Stimulated activated naive CD8-positive, alpha-beta T cell treated with anti-CD3 and anti-CD28 coated beads, Interleukin-15, amount 100 ng/mL, for 72 hours (primary cell): ENCODE data around the gene MRPS12.
"Not testable (repeated sequence)": the region's sequence is repeated elsewhere in the genome, so short reads cannot be mapped to it uniquely, and the experiment has no call there.

Source experiments
- ATAC-seq: fragments of 150-1000 bp; cut with Tn5 transposase; 2 replicates; pipeline ENCODE4 v1.10.0; 2021; ENCODE audit warnings: mild to moderate bottlenecking, moderate library complexity
- DNase-seq, 2 donors: peaks; one replicate each; pipeline ENCODE4 v3.0.0; 2021 to 2022
- H3K27ac Mint-ChIP-seq, 2 donors: one replicate each; pipeline ENCODE4 v1.8.0; 2022; ENCODE audit warnings: mild to moderate bottlenecking in 2 of 2, mixed read lengths in 2 of 2, moderate library complexity in 2 of 2
- H3K27me3 Mint-ChIP-seq: one replicate; pipeline ENCODE4 v1.8.0; 2022; ENCODE audit warnings: mixed read lengths
- H3K4me1 Mint-ChIP-seq: one replicate; pipeline ENCODE4 v1.8.0; 2022; ENCODE audit warnings: mild to moderate bottlenecking, mixed read lengths
- H3K4me3 Mint-ChIP-seq, 2 donors: one replicate each; pipeline ENCODE4 v1.8.0; 2022; ENCODE audit warnings: mild to moderate bottlenecking in 2 of 2, mixed read lengths in 2 of 2, moderate library complexity in 1 of 2
- H3K9me3 Mint-ChIP-seq, 2 donors: one replicate each; pipeline ENCODE4 v1.8.0; 2022; ENCODE audit warnings: mixed read lengths in 2 of 2

The MRPS12 gene

DNA sequence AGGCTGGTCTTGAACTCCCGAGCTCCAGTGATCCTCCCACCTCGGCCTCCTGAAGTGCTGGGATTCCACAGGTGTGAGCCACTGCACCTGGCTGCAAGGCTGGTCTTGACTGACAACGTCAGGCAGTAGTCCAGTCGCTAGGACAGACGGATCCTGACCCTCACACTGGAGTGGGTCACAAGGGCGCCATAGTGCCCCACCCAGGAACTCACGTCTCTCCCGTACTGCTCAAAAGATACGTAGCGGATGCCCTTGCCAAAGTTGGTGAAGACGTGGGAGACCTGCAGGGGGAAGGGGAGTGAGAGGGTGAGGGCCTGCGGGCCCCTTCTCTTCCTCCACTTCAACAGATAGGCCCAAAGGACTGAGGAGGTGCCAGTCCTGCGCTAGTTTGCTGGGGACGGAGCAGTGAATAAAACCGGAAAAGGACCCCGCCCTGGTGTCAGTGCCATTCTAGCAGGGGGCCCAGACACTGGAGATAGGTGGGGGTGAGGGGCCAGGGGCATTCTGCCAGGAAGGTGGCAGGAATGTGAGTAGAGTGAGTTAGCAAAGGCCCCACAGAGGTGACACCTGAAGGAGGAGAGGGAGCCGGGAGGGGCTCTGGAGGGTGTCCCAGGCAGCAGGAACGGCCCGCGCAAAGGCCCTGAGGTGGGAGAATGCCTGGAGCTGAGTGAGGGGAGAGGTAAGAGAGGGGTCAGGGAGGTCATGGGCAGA lies 11.9 kb downstream of the MRPS12 start:
- ATAC-seq (no peak), DNase-seq (no peak)
- H3K27ac Mint-ChIP-seq, result no peak overlapping the region
- peaks cover 23% of the 10 kb centered on the region for H3K27me3 Mint-ChIP-seq
- peaks cover 26% of the 10 kb centered on the region for H3K4me1 Mint-ChIP-seq
- no peaks in the 10 kb centered on the region for H3K9me3 Mint-ChIP-seq
- H3K4me3 Mint-ChIP-seq, result no peak overlapping the region

DNA sequence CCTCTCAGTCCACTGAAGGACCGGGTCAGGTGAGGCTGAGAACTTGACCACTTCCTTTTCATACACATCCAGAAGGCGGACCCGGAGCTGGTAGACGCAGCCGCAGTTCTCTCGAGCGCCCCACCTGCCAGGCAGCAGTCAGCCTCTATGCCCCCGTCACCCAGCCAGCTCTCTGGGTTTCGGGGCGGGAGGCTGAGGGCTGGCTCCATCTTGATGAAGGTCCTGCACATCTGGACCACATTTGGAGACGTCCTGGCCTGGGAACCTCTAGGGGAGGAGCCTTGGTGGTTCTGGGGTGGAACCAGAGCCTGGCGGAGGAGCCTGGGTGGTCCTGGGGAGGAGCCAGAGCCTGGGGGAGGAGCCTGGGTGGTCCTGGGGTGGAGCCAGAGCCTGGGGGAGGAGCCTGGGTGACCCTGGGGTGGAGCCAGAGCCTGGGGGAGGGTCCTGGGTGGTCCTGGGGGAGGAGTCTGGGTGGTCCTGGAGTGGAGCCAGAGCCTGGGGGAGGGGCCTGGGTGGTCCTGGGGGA lies 14.3 kb downstream of the MRPS12 start:
- Mint-ChIP-seq H3K27me3 (peaks cover 21% of the 10 kb centered on the region), H3K9me3 (no peaks in the 10 kb centered on the region), H3K4me3 (no peak overlapping the region), H3K4me1 (peaks cover 27% of the 10 kb centered on the region), H3K27ac (no peak overlapping the region)
- ATAC-seq (no peak), DNase-seq (no peak)

DNA sequence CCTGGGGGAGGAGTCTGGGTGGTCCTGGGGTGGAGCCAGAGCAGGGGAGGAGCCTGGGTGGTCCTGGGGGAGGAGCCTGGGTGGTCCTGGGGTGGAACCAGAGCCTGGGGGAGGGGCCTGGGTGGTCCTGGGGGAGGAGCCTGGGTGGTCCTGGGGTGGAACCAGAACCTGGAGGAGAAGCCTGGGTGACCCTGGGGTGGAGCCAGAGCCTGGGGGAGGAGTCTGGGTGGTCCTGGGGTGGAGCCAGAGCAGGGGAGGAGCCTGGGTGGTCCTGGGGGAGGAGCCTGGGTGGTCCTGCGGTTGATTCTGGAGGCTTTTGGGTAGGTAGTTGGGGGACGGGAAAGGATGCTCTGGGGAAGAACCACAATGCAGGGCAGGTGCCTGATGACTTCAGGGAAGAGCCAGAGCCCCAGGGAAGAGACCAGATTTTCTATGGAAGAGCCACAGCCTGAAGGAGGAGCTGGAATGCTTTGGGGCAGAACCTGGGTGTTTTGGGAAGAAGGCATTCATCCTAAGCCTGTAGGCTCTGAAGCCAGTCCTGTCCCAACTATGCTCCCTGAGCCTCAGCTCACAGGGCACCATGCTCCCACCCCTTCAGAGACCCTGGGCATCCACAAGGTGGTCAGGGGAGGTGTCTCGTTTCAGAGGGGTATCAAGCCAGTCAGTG lies 15.0 kb downstream of the MRPS12 start:
- no peak overlapping the region for H3K27ac Mint-ChIP-seq
- H3K9me3 Mint-ChIP-seq, result no peaks in the 10 kb centered on the region
- ATAC-seq (no peak), DNase-seq (no peak)
- H3K4me1 Mint-ChIP-seq, result peaks cover 30% of the 10 kb centered on the region
- peaks cover 23% of the 10 kb centered on the region for H3K27me3 Mint-ChIP-seq
- H3K4me3 Mint-ChIP-seq, result no peak overlapping the region

DNA sequence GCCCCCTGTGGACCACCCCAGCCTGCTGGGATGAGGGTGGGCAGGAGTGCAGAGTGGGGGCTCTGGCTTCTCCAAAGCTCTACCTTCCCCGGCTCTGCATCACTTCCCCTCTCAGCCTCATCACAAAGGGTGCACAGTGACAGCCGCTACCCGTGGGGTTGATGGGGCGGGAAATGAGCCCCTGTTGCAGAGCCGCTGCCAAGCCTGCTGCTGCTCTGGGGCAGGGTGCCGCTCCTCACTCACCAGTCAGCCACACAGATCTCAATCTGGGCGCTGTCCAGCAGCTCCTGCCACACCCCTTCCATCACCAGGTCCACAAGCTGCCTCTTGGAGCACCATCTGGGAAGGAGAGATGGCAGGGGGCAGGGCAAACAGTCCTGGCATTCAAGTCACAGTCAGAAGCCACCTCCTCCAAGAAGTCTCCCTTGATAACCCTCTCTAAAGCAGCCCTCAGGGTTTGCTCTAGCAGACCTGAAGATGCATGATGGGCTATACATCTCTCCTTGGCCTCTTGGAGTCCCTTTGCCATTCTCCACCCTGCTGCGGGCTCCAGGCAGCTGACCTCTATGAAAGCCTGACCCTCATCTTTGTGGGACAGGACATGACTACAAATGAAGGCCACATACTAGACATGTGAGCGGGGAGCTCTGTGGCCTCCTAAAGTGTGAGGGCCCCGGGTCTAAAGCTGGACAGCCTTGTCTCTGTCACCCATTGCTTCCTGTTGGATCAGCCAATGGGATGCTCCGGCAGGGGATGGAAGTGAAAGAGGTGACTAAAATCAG lies 15.7 kb downstream of the MRPS12 start:
- peaks cover 24% of the 10 kb centered on the region for H3K27me3 Mint-ChIP-seq
- H3K9me3 Mint-ChIP-seq, result no peaks in the 10 kb centered on the region
- H3K27ac Mint-ChIP-seq, result no peak overlapping the region
- H3K4me1 Mint-ChIP-seq, result peaks cover 25% of the 10 kb centered on the region
- ATAC-seq (no peak), DNase-seq (no peak)
- H3K4me3 Mint-ChIP-seq, result no peak overlapping the region

DNA sequence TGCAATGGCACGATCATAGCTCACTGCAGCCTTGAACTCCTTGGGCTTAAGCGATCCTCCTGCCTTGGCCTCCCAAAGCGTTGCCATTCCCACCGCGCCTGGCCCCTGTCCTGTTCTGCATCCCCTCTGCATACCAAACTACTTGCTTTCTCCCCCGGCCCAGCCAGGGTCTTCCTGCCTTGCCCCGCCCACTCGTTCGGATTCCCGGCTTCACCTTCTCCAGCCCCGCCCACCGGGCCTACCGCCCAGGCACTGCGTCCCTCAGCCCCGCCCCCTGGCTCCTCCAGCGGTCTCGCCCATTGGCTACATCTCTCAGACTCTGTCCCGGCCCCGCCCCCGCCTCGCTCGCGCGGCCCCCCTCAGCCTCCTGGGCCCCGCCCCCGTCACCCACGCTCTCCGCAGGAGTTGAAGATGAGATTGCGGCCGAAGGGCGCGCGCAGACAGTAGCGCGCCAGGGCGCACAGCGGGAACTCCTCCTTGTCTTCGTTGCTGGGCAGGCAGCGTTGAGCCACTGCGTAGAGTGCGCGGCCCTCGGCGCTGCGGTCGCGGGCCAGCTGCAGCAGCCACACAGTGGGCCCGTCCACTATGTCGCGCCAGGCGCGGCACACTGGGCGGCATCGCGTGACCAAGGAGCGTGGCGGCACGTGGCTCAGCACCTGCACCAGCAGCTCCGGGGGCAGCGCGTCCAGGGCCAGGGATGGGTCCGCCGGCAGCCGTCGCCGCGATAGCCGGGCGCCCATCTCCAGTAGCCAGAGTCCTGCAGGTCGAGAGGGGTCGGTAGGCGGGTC lies 19.0 kb downstream of the MRPS12 start:
- no peaks in the 10 kb centered on the region for H3K9me3 Mint-ChIP-seq
- H3K27ac Mint-ChIP-seq, result no peak overlapping the region
- H3K4me3 Mint-ChIP-seq, result peak overlapping the region; percentile 57 to 75
- DNase-seq (peak; percentile 82 to 85), ATAC-seq (peak; percentile 94)
- peaks cover 54% of the 10 kb centered on the region for H3K27me3 Mint-ChIP-seq
- H3K4me1 Mint-ChIP-seq, result peaks cover 21% of the 10 kb centered on the region

DNA sequence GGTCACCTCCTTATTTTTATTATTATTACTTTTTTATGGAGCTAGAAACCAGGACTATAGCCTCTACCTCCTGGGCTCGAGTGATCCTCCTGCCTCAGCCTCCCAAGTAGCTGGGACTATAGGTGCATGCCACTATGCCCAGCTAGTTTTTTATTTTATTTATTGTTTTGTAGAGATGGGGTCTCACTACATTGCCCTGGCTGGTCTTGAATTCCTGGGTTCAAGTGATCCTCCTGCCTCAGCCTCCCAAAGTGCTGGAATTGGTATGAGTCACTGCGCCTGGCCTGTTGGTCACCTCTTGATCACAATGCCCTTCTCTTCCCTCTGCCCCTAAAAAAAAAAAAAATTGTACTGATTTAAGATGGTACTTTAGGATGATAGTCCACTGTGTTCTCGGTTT lies 20.4 kb downstream of the MRPS12 start:
- Mint-ChIP-seq H3K27ac (no peak overlapping the region), H3K9me3 (no peaks in the 10 kb centered on the region), H3K4me1 (peaks cover 21% of the 10 kb centered on the region), H3K4me3 (no peak overlapping the region), H3K27me3 (peaks cover 53% of the 10 kb centered on the region)
- ATAC-seq (no peak), DNase-seq (no peak)

DNA sequence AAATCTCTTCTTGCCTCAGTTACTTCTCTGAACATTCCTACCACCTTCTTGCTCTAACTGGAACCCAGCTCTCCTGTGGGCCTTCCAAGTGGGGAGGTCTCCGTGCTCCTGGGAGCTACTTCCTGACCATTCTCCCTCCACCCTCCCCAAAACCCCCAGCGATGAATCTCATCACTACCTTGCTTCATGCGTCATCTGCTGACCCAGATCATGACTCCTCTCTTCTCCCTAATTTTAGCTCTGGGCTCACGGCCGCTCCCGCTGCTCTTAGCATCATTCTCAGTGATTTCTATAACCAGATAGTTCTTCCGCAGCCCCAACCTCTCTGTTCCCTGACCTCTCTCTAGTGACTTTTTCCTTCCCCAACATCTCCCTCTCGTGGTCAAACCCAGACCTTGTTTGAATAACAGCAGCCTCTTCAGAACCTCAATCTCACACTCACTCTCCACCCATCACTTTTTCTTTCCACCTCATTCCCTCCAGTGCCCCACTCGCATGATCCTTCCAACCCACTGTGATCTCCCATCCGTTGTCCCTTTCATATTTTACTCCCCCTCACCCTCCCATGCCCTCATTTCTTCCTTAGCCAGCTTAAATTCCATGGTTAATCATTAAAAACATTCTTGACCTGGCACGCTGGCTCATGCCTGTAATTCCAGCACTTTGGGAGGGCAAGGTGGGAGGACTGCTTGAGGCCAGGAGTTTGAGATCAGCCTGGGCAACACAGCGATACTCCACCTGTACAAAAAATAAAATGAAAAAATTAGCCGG lies 21.8 kb downstream of the MRPS12 start:
- peak in 1 of 2 donors; percentile 28 for DNase-seq
- Mint-ChIP-seq H3K4me3 (no peak overlapping the region), H3K27ac (no peak overlapping the region), H3K27me3 (peaks cover 45% of the 10 kb centered on the region), H3K4me1 (peaks cover 21% of the 10 kb centered on the region), H3K9me3 (no peaks in the 10 kb centered on the region)
- peak; percentile 51 for ATAC-seq

DNA sequence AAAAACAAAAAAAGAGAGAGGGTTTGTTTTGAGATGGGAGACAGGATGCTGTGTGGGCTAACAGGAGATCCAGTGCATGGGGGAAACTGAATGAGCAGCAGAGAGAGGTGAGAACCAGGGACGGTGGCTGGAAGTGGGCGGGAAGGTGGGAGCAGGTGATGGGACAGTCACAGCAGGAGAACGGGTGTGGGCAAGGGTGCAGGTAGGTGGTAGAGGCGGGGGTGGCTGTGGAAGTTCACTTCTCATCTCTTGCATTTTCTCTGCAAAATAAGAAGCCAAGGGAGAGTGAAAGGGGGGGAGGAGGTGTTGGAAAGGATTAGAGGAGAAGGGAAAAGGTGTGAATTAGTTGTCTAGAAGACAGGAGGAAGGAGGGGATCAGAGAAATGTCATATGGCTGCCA lies 22.9 kb downstream of the MRPS12 start:
- no peak for ATAC-seq

DNA sequence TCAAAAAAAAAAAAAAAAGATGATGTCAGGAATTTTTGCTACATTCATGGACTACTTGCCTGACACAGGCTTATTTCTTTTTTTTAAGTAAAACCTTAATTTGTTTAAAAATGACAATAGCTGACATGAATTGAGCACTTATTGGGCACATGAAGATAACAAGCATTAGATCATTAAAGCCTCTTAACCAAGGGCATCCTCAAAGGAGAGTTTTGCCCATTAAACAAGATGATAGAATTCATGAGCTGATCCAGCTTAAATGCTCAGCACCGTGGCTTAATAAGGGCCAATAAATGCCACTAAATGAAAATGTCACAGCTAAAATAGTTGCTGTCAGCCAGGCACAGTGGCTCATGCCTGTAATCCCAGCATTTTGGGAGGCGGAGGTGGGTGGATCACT lies 25.5 kb downstream of the MRPS12 start:
- H3K27me3 Mint-ChIP-seq, result peaks cover 30% of the 10 kb centered on the region
- no peak overlapping the region for H3K27ac Mint-ChIP-seq
- DNase-seq, result no peak
- no peak for ATAC-seq
- H3K4me1 Mint-ChIP-seq, result peaks cover 6% of the 10 kb centered on the region
- no peak overlapping the region for H3K4me3 Mint-ChIP-seq
- H3K9me3 Mint-ChIP-seq, result no peaks in the 10 kb centered on the region

More for the DNA sequence above, 22.9 kb downstream of the MRPS12 start:
- Mint-ChIP-seq H3K4me1 (peaks cover 21% of the 10 kb centered on the region), H3K27ac (no peak overlapping the region), H3K4me3 (no peak overlapping the region), H3K9me3 (no peaks in the 10 kb centered on the region), H3K27me3 (peaks cover 45% of the 10 kb centered on the region)
- DNase-seq, result no peak

DNA sequence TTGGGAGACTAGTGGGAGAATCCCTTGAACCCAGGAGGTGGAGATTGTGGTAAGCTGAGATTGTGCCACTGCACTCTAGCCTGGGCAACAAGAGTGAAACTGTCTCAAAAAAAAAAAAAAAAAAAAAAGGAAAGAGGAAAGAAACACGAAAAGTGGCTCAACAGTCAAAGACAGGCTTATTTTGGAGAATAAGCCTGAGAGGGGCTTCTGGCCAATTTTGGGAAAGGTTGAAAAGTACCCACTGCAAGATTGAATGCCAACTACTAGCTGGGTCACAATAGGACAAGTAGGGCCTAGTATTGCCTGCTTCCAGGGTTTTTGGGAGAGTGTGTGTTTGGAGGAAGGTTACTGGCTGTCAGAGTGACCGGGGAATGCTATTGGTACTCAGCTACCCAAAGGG lies 27.6 kb downstream of the MRPS12 start:
- Mint-ChIP-seq H3K27ac (no peak overlapping the region), H3K9me3 (no peaks in the 10 kb centered on the region), H3K4me1 (no peaks in the 10 kb centered on the region), H3K4me3 (no peak overlapping the region), H3K27me3 (peaks cover 23% of the 10 kb centered on the region)
- DNase-seq (no peak), ATAC-seq (no peak)

DNA sequence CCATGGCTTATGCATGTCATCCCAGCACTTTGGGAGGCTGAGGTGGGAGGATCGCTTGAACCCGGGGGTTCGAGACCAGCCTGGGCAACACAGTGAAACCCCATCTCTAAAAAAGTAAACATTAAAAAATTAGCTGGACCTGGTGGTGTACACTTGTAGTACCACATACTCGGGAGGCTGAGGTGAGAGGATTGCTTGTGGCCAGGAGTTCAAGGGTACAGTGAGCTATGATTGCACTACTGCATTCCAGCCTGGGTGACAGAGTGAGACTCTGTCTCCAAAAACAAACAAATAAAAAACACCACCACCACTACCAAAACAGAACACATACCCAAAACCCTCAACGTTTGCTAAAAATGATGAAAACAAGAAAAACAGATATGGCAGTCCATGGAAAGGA lies 28.9 kb downstream of the MRPS12 start:
- Mint-ChIP-seq H3K27me3 (peaks cover 16% of the 10 kb centered on the region), H3K4me3 (no peak overlapping the region), H3K27ac (no peak overlapping the region), H3K4me1 (no peaks in the 10 kb centered on the region), H3K9me3 (no peaks in the 10 kb centered on the region)
- DNase-seq (no peak), ATAC-seq (no peak)

DNA sequence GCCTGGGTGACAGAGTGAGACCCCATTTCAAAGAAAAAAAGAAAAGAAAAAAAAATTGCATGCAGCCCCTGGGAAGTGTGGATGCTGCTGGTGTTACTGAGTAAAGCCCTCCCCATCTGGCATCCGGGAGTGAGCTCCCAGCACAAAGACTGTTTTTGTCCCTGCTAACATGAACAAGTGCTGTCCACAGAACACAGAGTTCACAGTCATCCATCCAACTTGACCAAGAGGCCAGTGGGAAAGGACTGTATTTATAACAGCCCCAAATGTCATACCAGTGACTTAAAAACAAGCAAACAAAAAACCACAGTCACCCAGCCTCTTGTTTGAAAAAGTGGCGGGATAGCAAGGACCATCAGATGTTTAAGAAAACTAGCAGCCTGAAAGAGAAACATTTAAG lies 34.0 kb downstream of the MRPS12 start:
- no peak overlapping the region for H3K4me3 Mint-ChIP-seq
- peaks cover 22% of the 10 kb centered on the region for H3K27me3 Mint-ChIP-seq
- H3K4me1 Mint-ChIP-seq, result no peaks in the 10 kb centered on the region
- ATAC-seq, result no peak
- H3K9me3 Mint-ChIP-seq, result no peaks in the 10 kb centered on the region
- no peak for DNase-seq
- H3K27ac Mint-ChIP-seq, result no peak overlapping the region

DNA sequence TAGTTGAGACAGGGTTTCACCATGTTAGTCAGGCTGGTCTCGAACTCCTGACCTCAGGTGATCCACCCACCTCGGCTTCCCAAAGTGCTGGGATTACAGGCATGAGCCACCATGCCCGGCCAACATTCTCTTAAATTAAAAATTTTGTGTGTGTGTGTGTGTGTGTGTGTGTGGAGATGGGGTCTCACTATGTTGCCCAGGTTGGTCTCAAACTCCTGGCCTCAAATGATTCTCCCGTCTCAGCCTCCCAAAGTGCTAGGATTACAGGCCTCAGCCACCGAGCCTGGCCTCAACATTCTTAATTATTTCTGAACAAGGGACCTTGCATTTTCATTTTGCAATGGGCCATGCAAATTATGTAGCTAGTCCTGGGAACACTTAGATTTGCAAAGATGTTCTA lies 35.4 kb downstream of the MRPS12 start:
- H3K4me3 Mint-ChIP-seq, H3K9me3 Mint-ChIP-seq, DNase-seq, H3K4me1 Mint-ChIP-seq, ATAC-seq, H3K27ac Mint-ChIP-seq: not testable (repeated sequence)
- H3K27me3 Mint-ChIP-seq, result peaks cover 22% of the 10 kb centered on the region

DNA sequence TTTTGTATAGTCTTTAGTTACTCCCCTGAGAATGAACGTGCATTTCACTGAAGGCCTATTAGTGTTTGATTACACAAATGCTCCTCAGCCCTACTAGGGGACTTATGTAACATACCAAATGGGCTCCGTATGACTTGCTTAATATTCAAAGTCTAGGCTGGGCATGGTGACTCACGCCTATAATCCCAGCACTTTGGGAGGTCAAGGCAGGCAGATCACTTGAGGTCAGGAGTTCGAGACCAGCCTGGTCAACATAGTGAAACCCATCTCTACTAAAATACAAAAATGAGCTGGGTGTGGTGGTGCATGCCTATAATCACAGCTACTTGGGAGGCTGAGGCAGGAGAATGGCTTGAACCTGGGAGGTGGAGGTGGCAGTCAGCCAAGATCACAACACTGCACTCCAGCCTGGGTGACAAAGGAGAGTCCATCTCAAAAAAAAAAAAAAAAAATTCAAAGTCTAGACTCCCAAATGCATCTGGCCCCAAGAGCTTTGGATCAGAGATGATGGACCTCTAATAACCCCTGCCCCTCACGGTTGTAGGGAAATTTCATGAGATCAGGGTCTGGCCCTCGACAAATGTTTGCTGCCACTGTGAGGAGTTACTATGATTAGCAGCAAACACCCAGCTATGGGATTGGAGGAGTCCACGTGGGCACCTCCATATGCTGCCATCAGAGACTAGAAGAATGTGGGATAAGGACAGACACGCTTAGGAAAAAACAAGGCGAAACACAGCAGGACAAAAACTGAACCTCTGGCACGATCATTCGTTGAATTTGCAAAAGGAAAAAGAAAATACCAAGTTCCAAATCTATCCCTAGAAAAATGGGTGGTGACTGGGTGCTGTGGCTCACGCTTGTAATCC lies 40.2 kb downstream of the MRPS12 start:
- no peak for DNase-seq
- no peak for ATAC-seq
- Mint-ChIP-seq H3K27ac (no peak overlapping the region), H3K4me1 (peaks cover 8% of the 10 kb centered on the region), H3K4me3 (no peak overlapping the region), H3K27me3 (peaks cover 17% of the 10 kb centered on the region), H3K9me3 (no peaks in the 10 kb centered on the region)
